Left ventricle myocardium inferior (tissue), 1 donor: Measurements from ENCODE around the gene CDK12. TPM values are rescaled to one million over a fixed set of nuclear protein-coding genes. Genes with fewer than 3 reads are reported as not detected.
A peak's percentile ranks its signal among the peaks of the same experiment; 100 is the strongest.

Experiments used
- DNase-seq: peaks from one replicate; pipeline ENCODE4 v3.0.0-alpha.2; 2020
- H3K27ac ChIP-seq: fragments of 200-600 bp; replicated peaks from 2 replicates; pipeline ENCODE4 v1.8.0; 2021
- H3K27me3 ChIP-seq: fragments of 200-600 bp; 2 replicates; pipeline ENCODE4 v1.8.0; 2021; ENCODE audit warnings: low read depth
- H3K36me3 ChIP-seq: fragments of 200-600 bp; 2 replicates; pipeline ENCODE4 v1.8.0; 2021
- H3K4me1 ChIP-seq: fragments of 200-600 bp; 2 replicates; pipeline ENCODE4 v1.8.0; 2021
- H3K4me3 ChIP-seq: fragments of 200-600 bp; 2 replicates; pipeline ENCODE4 v1.8.0; 2021; ENCODE audit warnings: mild to moderate bottlenecking, moderate library complexity
- H3K9me3 ChIP-seq: fragments of 200-600 bp; replicated peaks from 2 replicates; pipeline ENCODE4 v1.8.0; 2021
- intact Hi-C: fragments of 100-400 bp; cut with micrococcal nuclease; formaldehyde crosslinking; loops from one replicate; pipeline ENCODE4 v1.11.0; 2022
- total RNA-seq: library from RNA; stranded (reverse); fragmentation: NEBNext Ultra II Directional; extraction: Animal tissue kit (Norgen Biotek cat#: 25700); gene quantifications from one replicate; pipeline ENCODE4 v1.2.1, GENCODE V29; 2021
- TF ChIP-seq, protein P1 (sequence below): fragments of 200-600 bp; IDR thresholded peaks from 2 replicates; pipeline ENCODE4 v1.8.0; 2021; ENCODE audit warnings: antibody characterized with exemption, mild to moderate bottlenecking, borderline replicate concordance
- donor health status: DM: no; HTN: yes; CAD: no; lungs with severe emphysema.

Gene CDK12
- total RNA-seq, 1 donor from 2014 or later: 19.7 TPM

DNA sequence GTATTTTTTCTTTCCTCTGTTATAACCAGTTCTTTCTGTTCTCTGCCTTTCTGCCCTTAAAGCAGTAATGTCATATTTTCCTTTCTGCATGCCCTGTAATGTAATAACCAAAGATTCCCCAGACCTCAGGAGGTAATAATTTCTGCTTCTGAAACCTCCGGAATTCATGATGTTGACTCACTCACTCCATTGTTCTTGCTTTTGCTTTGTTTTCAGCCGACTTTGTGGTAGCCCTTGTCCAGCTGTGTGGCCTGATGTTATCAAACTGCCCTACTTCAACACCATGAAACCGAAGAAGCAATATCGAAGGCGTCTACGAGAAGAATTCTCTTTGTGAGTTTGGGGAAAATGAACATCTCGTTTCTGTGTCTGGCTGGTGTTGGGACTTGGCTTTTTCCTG, 55.9 kb downstream of the CDK12 start:
- Histone ChIP-seq H3K36me3 (peaks cover 100% of the 10 kb centered on the region), H3K9me3 (no peaks in the 10 kb centered on the region), H3K4me1 (no peaks in the 10 kb centered on the region), H3K27me3 (no peaks in the 10 kb centered on the region), H3K27ac (no peak overlapping the region), H3K4me3 (no peak overlapping the region)
- DNase-seq: no peak
- intact Hi-C loops: no loop called here
- TF ChIP-seq, protein P1, sequence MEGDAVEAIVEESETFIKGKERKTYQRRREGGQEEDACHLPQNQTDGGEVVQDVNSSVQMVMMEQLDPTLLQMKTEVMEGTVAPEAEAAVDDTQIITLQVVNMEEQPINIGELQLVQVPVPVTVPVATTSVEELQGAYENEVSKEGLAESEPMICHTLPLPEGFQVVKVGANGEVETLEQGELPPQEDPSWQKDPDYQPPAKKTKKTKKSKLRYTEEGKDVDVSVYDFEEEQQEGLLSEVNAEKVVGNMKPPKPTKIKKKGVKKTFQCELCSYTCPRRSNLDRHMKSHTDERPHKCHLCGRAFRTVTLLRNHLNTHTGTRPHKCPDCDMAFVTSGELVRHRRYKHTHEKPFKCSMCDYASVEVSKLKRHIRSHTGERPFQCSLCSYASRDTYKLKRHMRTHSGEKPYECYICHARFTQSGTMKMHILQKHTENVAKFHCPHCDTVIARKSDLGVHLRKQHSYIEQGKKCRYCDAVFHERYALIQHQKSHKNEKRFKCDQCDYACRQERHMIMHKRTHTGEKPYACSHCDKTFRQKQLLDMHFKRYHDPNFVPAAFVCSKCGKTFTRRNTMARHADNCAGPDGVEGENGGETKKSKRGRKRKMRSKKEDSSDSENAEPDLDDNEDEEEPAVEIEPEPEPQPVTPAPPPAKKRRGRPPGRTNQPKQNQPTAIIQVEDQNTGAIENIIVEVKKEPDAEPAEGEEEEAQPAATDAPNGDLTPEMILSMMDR: no peak

DNA sequence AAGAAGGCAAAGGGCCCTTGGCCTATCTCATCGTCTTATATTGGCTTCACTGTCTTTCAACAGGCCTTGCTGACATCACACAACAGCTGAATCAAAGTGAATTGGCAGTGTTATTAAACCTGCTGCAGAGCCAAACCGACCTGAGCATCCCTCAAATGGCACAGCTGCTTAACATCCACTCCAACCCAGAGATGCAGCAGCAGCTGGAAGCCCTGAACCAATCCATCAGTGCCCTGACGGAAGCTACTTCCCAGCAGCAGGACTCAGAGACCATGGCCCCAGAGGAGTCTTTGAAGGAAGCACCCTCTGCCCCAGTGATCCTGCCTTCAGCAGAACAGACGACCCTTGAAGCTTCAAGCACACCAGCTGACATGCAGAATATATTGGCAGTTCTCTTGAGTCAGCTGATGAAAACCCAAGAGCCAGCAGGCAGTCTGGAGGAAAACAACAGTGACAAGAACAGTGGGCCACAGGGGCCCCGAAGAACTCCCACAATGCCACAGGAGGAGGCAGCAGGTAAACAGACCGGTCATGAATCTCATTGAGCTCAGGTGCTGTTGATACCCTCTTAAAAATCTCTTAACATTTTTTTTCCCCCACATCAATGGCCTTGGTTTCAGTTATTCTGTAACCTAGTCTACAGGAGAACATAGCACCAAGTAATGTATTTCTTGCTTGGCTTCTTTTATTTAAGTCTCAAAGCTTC, 64.7 kb downstream of the CDK12 start:
- intact Hi-C loops: no loop called here
- no peak overlapping the region for H3K27ac ChIP-seq
- H3K27me3 ChIP-seq: no peaks in the 10 kb centered on the region
- H3K4me1 ChIP-seq: peaks cover 11% of the 10 kb centered on the region
- H3K9me3 ChIP-seq: no peaks in the 10 kb centered on the region
- H3K36me3 ChIP-seq: peaks cover 89% of the 10 kb centered on the region
- no peak for DNase-seq
- H3K4me3 ChIP-seq: no peak overlapping the region
- TF ChIP-seq, protein P1: no peak

DNA sequence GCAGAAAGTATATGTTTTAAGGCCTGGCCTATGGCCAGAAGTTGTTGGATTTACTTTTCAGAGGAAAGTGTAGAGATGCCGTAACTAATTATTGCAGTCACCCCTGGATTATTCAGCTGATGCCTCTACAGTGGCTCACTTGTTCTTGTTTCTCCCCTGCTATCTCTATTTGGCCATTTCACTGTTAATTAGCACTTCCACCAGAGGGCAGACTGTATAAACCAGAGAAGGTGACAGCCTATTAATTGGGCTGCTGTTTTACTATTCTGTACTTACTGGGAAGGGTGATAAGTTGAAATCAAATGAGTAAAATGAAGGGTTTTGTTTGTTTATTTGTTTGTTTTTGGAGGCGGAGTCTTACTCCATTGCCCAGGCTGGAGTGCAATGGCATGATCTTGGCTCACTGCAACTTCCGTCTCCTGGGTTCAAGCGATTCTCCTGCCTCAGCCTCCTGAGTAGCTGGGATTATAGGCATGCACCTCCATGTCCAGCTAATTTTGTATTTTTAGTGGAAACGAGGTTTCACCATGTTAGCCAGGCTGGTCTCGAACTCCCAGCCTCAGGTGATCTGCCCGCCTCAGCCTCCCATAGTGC, 66.0 kb downstream of the CDK12 start:
- peaks cover 81% of the 10 kb centered on the region for H3K36me3 ChIP-seq
- no peak overlapping the region for H3K4me3 ChIP-seq
- intact Hi-C loops: no loop called here

DNA sequence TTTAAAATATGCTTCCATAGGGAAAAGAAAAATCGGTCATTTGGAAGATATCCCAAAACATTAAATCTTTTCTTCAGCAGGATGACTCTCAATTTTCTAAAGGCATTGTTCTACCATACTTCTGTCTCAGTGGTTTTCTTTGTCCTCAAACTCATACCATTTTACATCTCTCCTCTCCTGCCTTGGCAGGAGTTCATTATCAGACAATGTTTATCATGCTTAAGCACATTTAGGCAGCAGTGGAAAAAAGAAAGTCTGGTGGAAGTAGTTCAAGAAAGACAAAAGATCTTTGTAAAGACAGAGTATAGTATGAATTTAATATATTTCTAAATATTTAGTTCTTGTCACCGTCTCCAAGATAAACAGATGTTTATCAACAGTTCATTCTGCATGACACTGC, 68.2 kb downstream of the CDK12 start:
- H3K4me1 ChIP-seq: peaks cover 28% of the 10 kb centered on the region
- TF ChIP-seq, protein P1: no peak
- H3K27me3 ChIP-seq: no peaks in the 10 kb centered on the region
- peaks cover 60% of the 10 kb centered on the region for H3K36me3 ChIP-seq
- intact Hi-C loops: no loop called here
- DNase-seq: no peak
- no peaks in the 10 kb centered on the region for H3K9me3 ChIP-seq
- H3K27ac ChIP-seq: no peak overlapping the region
- no peak overlapping the region for H3K4me3 ChIP-seq

More for the DNA sequence above, 66.0 kb downstream of the CDK12 start:
- no peak for DNase-seq
- Histone ChIP-seq H3K9me3 (no peaks in the 10 kb centered on the region), H3K27me3 (no peaks in the 10 kb centered on the region), H3K4me1 (peaks cover 14% of the 10 kb centered on the region), H3K27ac (no peak overlapping the region)
- TF ChIP-seq, protein P1: peak; percentile 62

DNA sequence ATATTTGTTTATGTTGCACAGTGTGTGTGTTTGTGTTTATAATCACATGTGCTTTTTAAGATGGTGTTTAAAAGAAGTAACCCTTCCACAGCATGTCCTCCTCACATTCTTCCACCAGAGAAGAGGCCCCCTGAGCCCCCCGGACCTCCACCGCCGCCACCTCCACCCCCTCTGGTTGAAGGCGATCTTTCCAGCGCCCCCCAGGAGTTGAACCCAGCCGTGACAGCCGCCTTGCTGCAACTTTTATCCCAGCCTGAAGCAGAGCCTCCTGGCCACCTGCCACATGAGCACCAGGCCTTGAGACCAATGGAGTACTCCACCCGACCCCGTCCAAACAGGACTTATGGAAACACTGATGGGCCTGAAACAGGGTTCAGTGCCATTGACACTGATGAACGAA, 69.2 kb downstream of the CDK12 start:
- intact Hi-C loops: no loop called here
- H3K27ac ChIP-seq: no peak overlapping the region
- peaks cover 28% of the 10 kb centered on the region for H3K4me1 ChIP-seq
- no peaks in the 10 kb centered on the region for H3K9me3 ChIP-seq
- TF ChIP-seq, protein P1: no peak
- no peak for DNase-seq
- no peaks in the 10 kb centered on the region for H3K27me3 ChIP-seq
- H3K4me3 ChIP-seq: no peak overlapping the region
- H3K36me3 ChIP-seq: peaks cover 49% of the 10 kb centered on the region
